HCT116 (cell line): ENCODE data around the gene MAP3K6. TPM values are rescaled to one million over a fixed set of nuclear protein-coding genes. Genes with fewer than 3 reads are reported as not detected.

Experiments
- ATAC-seq: fragments of 200-7000 bp; cut with Tn5 transposase; 2 replicates; pipeline ENCODE4 v1.9.1; 2020; ENCODE audit warnings: mild to moderate bottlenecking, moderate library complexity
- BruUV-seq: library from RNA; stranded (reverse); fragments of 400-500 nt; replicated peaks from 2 replicates; lab custom pipeline; 2021; lab: Mats Ljungman, UMichigan
- CTCF ChIA-PET: fragments of 300-600 bp; sonication (Branson Sonifier 250); formaldehyde crosslinking; loops from one replicate; lab custom pipeline; 2021; ENCODE audit warnings: antibody characterized with exemption; lab: Charles Lee
- POLR2A ChIA-PET: fragments of 300-600, 350-600 bp; sonication (Branson Sonifier 250); formaldehyde crosslinking; loops from one replicate; lab custom pipeline; 2021; ENCODE audit warnings: antibody characterized with exemption; lab: Charles Lee
- RAD21 ChIA-PET, 2 experiments: fragments of 300-600 bp; sonication (Branson Sonifier 250); formaldehyde crosslinking; loops; one replicate each; lab custom pipeline; 2023; ENCODE audit warnings: low total read pairs in 2 of 2; ENCODE audit not compliant: uncharacterized antibody in 2 of 2, unreplicated experiment in 2 of 2, low non-redundant PET in 1 of 2; lab: Charles Lee
- DNase-seq: peaks from one replicate; pipeline ENCODE4 v3.0.0-alpha.2; 2010; ENCODE audit warnings: low read depth, low spot score
- H2AFZ ChIP-seq: fragments of 200-600 bp; shearing (Covaris generic), sonication (generic); 2 replicates; pipeline ENCODE4 v1.6.1; 2017; ENCODE audit warnings: low read depth, mixed run types, mixed read lengths, antibody characterized with exemption, low read length; ENCODE audit not compliant: poor library complexity, severe bottlenecking
- H3K27ac ChIP-seq: 2 replicates; pipeline ENCODE4 v1.5.1; 2012; ENCODE audit warnings: low read depth, low read length
- H3K27me3 ChIP-seq: fragments of 200-600 bp; sonication (generic); 2 replicates; pipeline ENCODE4 v1.6.1; 2016; ENCODE audit warnings: mixed run types, low read length, mixed read lengths; ENCODE audit not compliant: insufficient read depth
- H3K36me3 ChIP-seq, 2 experiments: fragments of 200-500 bp in 1 of 2; fragments of 200-600 bp in 1 of 2; sonication (Bioruptor generic) in 1 of 2; sonication (generic) in 1 of 2; 2 replicates each; pipeline versions ENCODE4 v1.5.1 to v1.6.1; 2014 to 2016; ENCODE audit warnings: low read length in 2 of 2, inconsistent platforms in 1 of 2, mixed read lengths in 1 of 2, mixed run types in 1 of 2; ENCODE audit not compliant: insufficient read depth in 2 of 2, control insufficient read depth in 1 of 2
- H3K4me1 ChIP-seq, 2 experiments: fragments of 200-600 bp in 1 of 2; sonication (generic) in 1 of 2; 2 replicates each; pipeline versions ENCODE4 v1.5.1 to v1.6.1; 2012 to 2017; ENCODE audit warnings: low read length in 2 of 2, inconsistent platforms in 1 of 2, mild to moderate bottlenecking in 1 of 2, mixed read lengths in 1 of 2, mixed run types in 1 of 2, moderate library complexity in 1 of 2; ENCODE audit not compliant: insufficient read depth in 2 of 2, control insufficient read depth in 1 of 2
- H3K4me2 ChIP-seq: fragments of 200-600 bp; sonication (generic); 2 replicates; pipeline ENCODE4 v1.6.1; 2017; ENCODE audit warnings: mixed run types, low read length, mixed read lengths
- H3K4me3 ChIP-seq, 2 experiments: fragments of 200-600 bp in 1 of 2; sonication (generic) in 1 of 2; replicated peaks in 1 of 2; 2 replicates each; pipeline ENCODE4 v1.5.1; 2011 to 2016; ENCODE audit warnings: low read length in 2 of 2, control low read depth in 1 of 2, low read depth in 1 of 2, mild to moderate bottlenecking in 1 of 2, mixed read lengths in 1 of 2, mixed run types in 1 of 2
- H3K79me2 ChIP-seq: fragments of 200-600 bp; sonication (generic); 2 replicates; pipeline ENCODE4 v1.6.1; 2017; ENCODE audit warnings: mild to moderate bottlenecking, mixed run types, low read length, moderate library complexity, mixed read lengths; ENCODE audit not compliant: insufficient read depth
- H3K9ac ChIP-seq: fragments of 200-600 bp; sonication (generic); 2 replicates; pipeline ENCODE4 v1.6.1; 2016; ENCODE audit warnings: low read length, mixed read lengths
- H3K9me2 ChIP-seq: fragments of 200-600 bp; sonication (generic), shearing (Covaris generic); 2 replicates; pipeline ENCODE4 v1.6.1; 2017; ENCODE audit warnings: mixed run types, mild to moderate bottlenecking, moderate library complexity; ENCODE audit not compliant: insufficient read depth
- H3K9me3 ChIP-seq, 2 experiments: fragments of 200-500 bp in 1 of 2; fragments of 200-600 bp in 1 of 2; sonication (Bioruptor generic) in 1 of 2; sonication (generic) in 1 of 2; 2 replicates each; pipeline ENCODE4 v1.6.1; 2014 to 2017; ENCODE audit warnings: low read length in 2 of 2, mixed read lengths in 2 of 2, inconsistent platforms in 1 of 2, low read depth in 1 of 2, mild to moderate bottlenecking in 1 of 2, mixed run types in 1 of 2, moderate library complexity in 1 of 2; ENCODE audit not compliant: control insufficient read depth in 1 of 2, insufficient read depth in 1 of 2
- H4K20me1 ChIP-seq: fragments of 200-600 bp; sonication (generic), shearing (Covaris generic); 2 replicates; pipeline ENCODE4 v1.6.1; 2017; ENCODE audit warnings: mixed run types, mild to moderate bottlenecking, moderate library complexity; ENCODE audit not compliant: insufficient read depth
- CBX3 ChIP-seq: IDR thresholded peaks from 2 replicates; pipeline ENCODE4 v1.6.1; 2012; ENCODE audit warnings: low read depth
- CEBPB ChIP-seq: IDR thresholded peaks from 2 replicates; pipeline ENCODE4 v1.6.1; 2012; ENCODE audit warnings: low read depth
- EZH2 ChIP-seq: fragments of 200-600 bp; sonication (generic); IDR thresholded peaks from 2 replicates; pipeline ENCODE4 v1.6.1; 2017; ENCODE audit warnings: antibody characterized with exemption, mixed run types
- POLR2A ChIP-seq: IDR thresholded peaks from 2 replicates; pipeline ENCODE4 v1.7.0; 2011; ENCODE audit warnings: borderline replicate concordance; ENCODE audit not compliant: insufficient read depth, insufficient read length; ENCODE audit errors: extremely low read depth
- YY1 ChIP-seq: IDR thresholded peaks from 2 replicates; pipeline ENCODE4 v1.6.1; 2011; ENCODE audit warnings: low read length, low read depth, moderate library complexity, mild to moderate bottlenecking; ENCODE audit not compliant: insufficient replicate concordance; ENCODE audit errors: extremely low read depth
- ZNF274 ChIP-seq: fragments of 200-500 bp; sonication (Bioruptor generic); IDR thresholded peaks from 2 replicates; pipeline ENCODE4 v1.6.1; 2014; ENCODE audit warnings: mild to moderate bottlenecking, low read depth, low read length, inconsistent platforms
- intact Hi-C: fragments of 100-400 bp; cut with micrococcal nuclease; formaldehyde crosslinking; loops from 2 replicates; pipeline ENCODE4 v1.10.0; 2022
- total RNA-seq: library from RNA; stranded (reverse); gene quantifications from one replicate; pipeline ENCODE4 v1.2.1, GENCODE V29; 2021; ENCODE audit not compliant: unreplicated experiment
- TF ChIP-seq, protein P1 (sequence below): IDR thresholded peaks from 2 replicates; pipeline ENCODE4 v1.6.1; 2011; ENCODE audit warnings: mild to moderate bottlenecking, low read length, moderate library complexity; ENCODE audit not compliant: insufficient replicate concordance; ENCODE audit errors: extremely low read depth

MAP3K6 gene
- total RNA-seq, 1 experiment from 2014 or later, result 30.2 TPM

DNA sequence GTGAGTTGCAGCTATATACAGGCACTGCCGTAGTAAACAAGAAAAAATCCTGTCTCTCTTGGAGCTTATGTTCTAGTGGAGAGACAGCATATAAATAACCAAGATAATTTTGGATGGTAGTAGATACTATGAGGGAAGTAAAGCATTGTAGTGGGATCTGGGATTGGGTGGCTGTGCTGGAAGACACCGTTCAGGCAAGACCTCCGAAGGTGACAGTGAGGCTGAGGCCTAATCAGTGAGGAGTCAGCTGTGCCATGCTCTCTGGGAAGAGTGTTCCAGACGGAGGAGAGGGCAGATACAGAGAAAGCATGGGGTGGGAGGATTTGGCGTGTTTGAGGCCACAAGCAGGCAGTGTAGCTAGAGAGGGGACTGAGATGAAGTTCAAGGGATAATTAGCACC, 38.8 kb downstream of the MAP3K6 start:
- Histone ChIP-seq H3K4me1 (peaks cover 7 to 9% of the 10 kb centered on the region in 2 experiments; a peak in 3 of 4 replicates), H3K9me2 (no peaks in the 10 kb centered on the region), H3K27me3 (no peaks in the 10 kb centered on the region), H3K4me2 (no peak overlapping the region), H3K36me3 (peaks cover 21 to 42% of the 10 kb centered on the region in 2 experiments; a peak in 3 of 4 replicates), H4K20me1 (no peaks in the 10 kb centered on the region), H3K79me2 (peaks cover 78% of the 10 kb centered on the region), H3K27ac (no peak overlapping the region), H2AFZ (no peak overlapping the region), H3K4me3 (no peak overlapping the region), H3K9ac (no peak overlapping the region), H3K9me3 (no peaks in the 10 kb centered on the region)
- TF ChIP-seq EZH2 (no peak), ZNF274 (no peak), CBX3 (no peak), YY1 (no peak), POLR2A (no peak)
- TF ChIP-seq, protein P1, sequence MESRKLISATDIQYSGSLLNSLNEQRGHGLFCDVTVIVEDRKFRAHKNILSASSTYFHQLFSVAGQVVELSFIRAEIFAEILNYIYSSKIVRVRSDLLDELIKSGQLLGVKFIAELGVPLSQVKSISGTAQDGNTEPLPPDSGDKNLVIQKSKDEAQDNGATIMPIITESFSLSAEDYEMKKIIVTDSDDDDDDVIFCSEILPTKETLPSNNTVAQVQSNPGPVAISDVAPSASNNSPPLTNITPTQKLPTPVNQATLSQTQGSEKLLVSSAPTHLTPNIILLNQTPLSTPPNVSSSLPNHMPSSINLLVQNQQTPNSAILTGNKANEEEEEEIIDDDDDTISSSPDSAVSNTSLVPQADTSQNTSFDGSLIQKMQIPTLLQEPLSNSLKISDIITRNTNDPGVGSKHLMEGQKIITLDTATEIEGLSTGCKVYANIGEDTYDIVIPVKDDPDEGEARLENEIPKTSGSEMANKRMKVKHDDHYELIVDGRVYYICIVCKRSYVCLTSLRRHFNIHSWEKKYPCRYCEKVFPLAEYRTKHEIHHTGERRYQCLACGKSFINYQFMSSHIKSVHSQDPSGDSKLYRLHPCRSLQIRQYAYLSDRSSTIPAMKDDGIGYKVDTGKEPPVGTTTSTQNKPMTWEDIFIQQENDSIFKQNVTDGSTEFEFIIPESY, result no peak
- ChIA-PET CTCF (no interaction called here), POLR2A (no interaction called here), RAD21 (no interaction called here)
- intact Hi-C loops, result no loop called here
- BruUV-seq, result no TSS peak
- ATAC-seq (no peak), DNase-seq (no peak)

DNA sequence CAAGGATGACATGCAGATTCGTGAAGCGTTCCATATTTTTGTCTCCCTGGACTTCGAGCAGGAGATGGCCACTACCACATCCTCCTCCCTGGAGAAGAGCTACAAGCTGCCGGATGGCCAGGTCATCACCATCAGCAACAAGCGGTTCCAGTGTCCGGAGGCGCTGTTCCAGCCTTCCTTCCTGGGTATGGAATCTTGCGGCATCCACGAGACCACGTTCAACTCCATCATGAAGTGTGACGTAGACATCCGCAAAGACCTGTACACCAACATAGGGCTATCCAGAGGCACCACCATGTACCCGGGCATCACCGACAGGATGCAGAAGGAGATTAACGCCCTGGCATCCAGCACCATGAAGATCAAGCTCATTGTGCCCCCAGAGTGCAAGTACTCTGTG, 41.5 kb downstream of the MAP3K6 start:
- Histone ChIP-seq H3K4me2 (no peak overlapping the region), H2AFZ (no peak overlapping the region), H3K27me3 (no peaks in the 10 kb centered on the region), H3K36me3 (peaks cover 18 to 35% of the 10 kb centered on the region in 2 experiments; a peak in 3 of 4 replicates), H4K20me1 (no peaks in the 10 kb centered on the region), H3K4me3 (no peak overlapping the region), H3K4me1 (peaks cover 7 to 18% of the 10 kb centered on the region in 2 experiments; a peak in 3 of 4 replicates), H3K9me2 (no peaks in the 10 kb centered on the region), H3K9me3 (no peaks in the 10 kb centered on the region), H3K79me2 (peaks cover 79% of the 10 kb centered on the region), H3K27ac (no peak overlapping the region), H3K9ac (no peak overlapping the region)
- no peak for ATAC-seq
- ChIA-PET CTCF (no interaction called here), POLR2A (no interaction called here), RAD21 (no interaction called here)
- no peak for TF ChIP-seq CEBPB
- no peak for DNase-seq
- no TSS peak for BruUV-seq
- intact Hi-C loops, result no loop called here
